ENCODE measurements around the gene ZFYVE28. TPM values are rescaled to one million over a fixed set of nuclear protein-coding genes. Genes with fewer than 3 reads are reported as not detected.
A peak's percentile ranks its signal among the peaks of the same experiment; 100 is the strongest.

Gene ZFYVE28
- total and polyA plus RNA-seq, 2 of the 8 experiments (the other 6 are each of a cell fraction or from before 2014, with no cell fraction given): 1.7 to 4.9 TPM

DNA sequence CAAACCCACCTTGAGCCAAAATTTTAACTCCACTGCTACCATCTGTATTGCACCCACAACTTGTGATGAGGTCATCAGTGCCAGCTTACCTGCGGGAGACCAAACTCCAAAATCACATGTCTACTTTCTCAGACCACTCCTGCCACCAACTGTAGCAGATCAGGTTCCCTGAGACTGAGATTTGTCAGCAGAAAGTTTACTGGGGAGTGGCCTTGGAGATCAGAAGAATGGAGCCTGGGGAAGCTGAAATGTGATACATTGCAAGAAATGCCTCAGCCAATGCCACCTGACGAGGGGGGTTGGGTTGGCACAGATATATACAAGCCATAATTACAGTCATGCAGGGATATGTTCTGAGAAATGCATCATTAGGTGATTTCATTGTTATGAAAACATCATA is 195.6 kb downstream of the ZFYVE28 start:
- DNase-seq (ENCODE audit: low read depth in 1 of 2, low spot score in 2 of 2) (no peak), FAIRE-seq (no peak)
- Histone ChIP-seq H3K79me1 (ENCODE audit: low read depth, low read length) (no peaks in the 10 kb centered on the region), H3K14ac (ENCODE audit: insufficient read length) (no peak overlapping the region), H3K27ac (ENCODE audit: low read depth, low read length) (no peak overlapping the region), H3K23me2 (ENCODE audit: low read depth, low read length) (no peaks in the 10 kb centered on the region), H3K4me1 (replicated peaks in 1 of 4; ENCODE audit: control insufficient read depth in 3 of 4, insufficient read depth in 4 of 4, low read length in 3 of 4) (peaks cover 6 to 29% (median 14%) of the 10 kb centered on the region in 4 experiments; a peak in 6 of 7 replicates), H3K4ac (replicated peaks; ENCODE audit: insufficient read length, low read depth, low read length) (no peak overlapping the region), H2BK20ac (ENCODE audit: low read length) (no peak overlapping the region), H4K91ac (replicated peaks; ENCODE audit: insufficient read length, low read length) (no peak overlapping the region), H3K18ac (ENCODE audit: extremely low read depth, low read length) (peak overlapping the region; percentile 12; the same call in 1 of the 2 replicates), H3K4me3 (ENCODE audit: extremely low read depth in 1 of 4, insufficient read depth in 2 of 4, low read depth in 3 of 4, low read length in 4 of 4) (no peak overlapping the region), H4K20me1 (replicated peaks in 1 of 2; ENCODE audit: control insufficient read depth in 1 of 2, insufficient read depth in 2 of 2, low read length in 2 of 2) (peaks cover 1 to 5% of the 10 kb centered on the region in 2 experiments), H2BK12ac (ENCODE audit: low read depth, low read length) (no peak overlapping the region), H2AFZ (ENCODE audit: low read length) (no peak overlapping the region), H3K9me3 (ENCODE audit: insufficient read depth in 2 of 2, low read depth in 1 of 2, low read length in 1 of 2) (no peaks in the 10 kb centered on the region), H3K4me2 (ENCODE audit: insufficient read depth in 1 of 2, low read depth in 2 of 2, low read length in 2 of 2) (peak overlapping the region in 1 of 2 experiments; percentile 34; a peak in 1 of 4 replicates), H3K9ac (replicated peaks in 1 of 4; ENCODE audit: extremely low read depth in 1 of 4, low read depth in 3 of 4, low read length in 3 of 4) (no peak overlapping the region), H2BK5ac (ENCODE audit: low read depth, low read length) (peak overlapping the region; percentile 12; the same call in 1 of the 2 replicates), H4K5ac (ENCODE audit: insufficient read length, low read depth, low read length) (no peak overlapping the region), H3K23ac (ENCODE audit: insufficient read length) (no peak overlapping the region), H2AK5ac (ENCODE audit: low read depth, low read length) (peak overlapping the region; percentile 5; the same call in 1 of the 2 replicates), H3K36me3 (ENCODE audit: control insufficient read depth in 2 of 4, insufficient read depth in 4 of 4, low read length in 3 of 4) (no peaks in the 10 kb centered on the region), H3K27me3 (replicated peaks in 1 of 4; ENCODE audit: control insufficient read depth in 3 of 4, extremely low read depth in 1 of 4, insufficient read depth in 3 of 4, low read length in 3 of 4) (no peaks in the 10 kb centered on the region), H4K8ac (ENCODE audit: extremely low read depth, insufficient read depth, low read length) (no peak overlapping the region), H3K79me2 (ENCODE audit: control insufficient read depth in 1 of 2, insufficient read depth in 2 of 2, low read length in 2 of 2) (no peaks in the 10 kb centered on the region), H2BK15ac (ENCODE audit: low read length) (no peak overlapping the region), H3K56ac (replicated peaks; ENCODE audit: insufficient read length, low read depth, low read length) (no peak overlapping the region), H2BK120ac (replicated peaks; ENCODE audit: low read depth, low read length) (no peak overlapping the region)
- POLR2A ChIA-PET (ENCODE audit: partially characterized antibody): no interaction called here
- 57% methylated on average over 2 of the region's 2 CpGs; no CpG with 5 or more reads in 1 of the 2 experiments for WGBS, 2 experiments (ENCODE audit: extremely low coverage in 1 of 2, insufficient coverage in 1 of 2, insufficient read length in 1 of 2, insufficient replicate concordance in 2 of 2, low coverage in 1 of 2, low lambda C conversion rate in 2 of 2, missing lambda C conversion rate in 1 of 2)
- CTCF ChIA-PET (ENCODE audit: partially characterized antibody): interaction anchor here (0.6 to 1.3 kb wide), 3 partner anchors 151 to 220 kb away, joined by 3 to 4 read pairs (median 3); no protein-coding TSS in a partner anchor
- no peak for TF ChIP-seq TCF12 (IDR thresholded peaks at IDR 0.05; ENCODE audit: low read depth, low read length)
- TF ChIP-seq CEBPB (IDR thresholded peaks at IDR 0.05; ENCODE audit: low read depth, low read length): no peak
- TF ChIP-seq ASH2L (IDR thresholded peaks at IDR 0.05; ENCODE audit: low read length): no peak

All from H1 (cell line).